Kidney (tissue), 14 donors: ENCODE results near the gene KRT75. TPM values are rescaled to one million over a fixed set of nuclear protein-coding genes. Genes with fewer than 3 reads are reported as not detected.
A peak's percentile ranks its signal among the peaks of the same experiment; 100 is the strongest.

Experiments used
- DNase-seq, 5 donors: peaks; one replicate each; pipeline ENCODE4 v3.0.0-alpha.2; 2013 to 2020
- FAIRE-seq: peaks from 2 replicates; lab custom pipeline; 2012; peaks lifted over from hg19 to GRCh38; lab: Jason Lieb, UNC
- H3K27ac ChIP-seq, 2 donors: one replicate each; pipeline ENCODE4 v1.7.0; 2013; ENCODE audit warnings: low read depth in 2 of 2, low read length in 2 of 2, inconsistent platforms in 1 of 2
- H3K27me3 ChIP-seq: one replicate; pipeline ENCODE4 v1.7.1; 2013; ENCODE audit warnings: low read length, inconsistent platforms; ENCODE audit not compliant: control insufficient read depth, insufficient read depth
- H3K36me3 ChIP-seq, 3 donors: one replicate each; pipeline versions ENCODE4 v1.7.0 to v1.7.1; 2013; ENCODE audit warnings: low read length in 3 of 3, control low read depth in 1 of 3, inconsistent platforms in 1 of 3; ENCODE audit not compliant: insufficient read depth in 3 of 3, control insufficient read depth in 2 of 3
- H3K4me1 ChIP-seq, 3 donors: one replicate each; pipeline versions ENCODE4 v1.7.0 to v1.7.1; 2013; ENCODE audit warnings: low read length in 3 of 3, inconsistent platforms in 1 of 3, low read depth in 1 of 3; ENCODE audit not compliant: control insufficient read depth in 2 of 3, insufficient read depth in 2 of 3
- H3K4me3 ChIP-seq, 3 donors: one replicate each; pipeline versions ENCODE4 v1.7.0 to v1.8.1; 2013; ENCODE audit warnings: low read length in 3 of 3, control low read depth in 1 of 3, inconsistent platforms in 1 of 3
- H3K9ac ChIP-seq, 3 donors: one replicate each; pipeline versions ENCODE4 v1.7.0 to v1.7.1; 2013; ENCODE audit warnings: low read length in 3 of 3, control low read depth in 1 of 3, inconsistent platforms in 1 of 3
- H3K9me3 ChIP-seq, 3 donors: one replicate each; pipeline versions ENCODE4 v1.7.0 to v1.7.1; 2013; ENCODE audit warnings: low read length in 3 of 3, control low read depth in 1 of 3, inconsistent platforms in 1 of 3; ENCODE audit not compliant: control insufficient read depth in 2 of 3, insufficient read depth in 1 of 3
- intact Hi-C: fragments of 100-400 bp; cut with DNase I; formaldehyde crosslinking; loops from one replicate; pipeline ENCODE4 v1.11.1; 2022
- polyA plus RNA-seq: library from polyadenylated mRNA; stranded (reverse); fragments of 350-450 nt; fragmentation: Illumina TruSeq; extraction: RNeasy Lipid Tissue Mini Kit (QIAGEN cat#74804); gene quantifications from one replicate; pipeline ENCODE4 v1.2.3, GENCODE V29; 2014; ENCODE audit warnings: low read depth, low replicate concordance; ENCODE audit not compliant: insufficient read depth
- total RNA-seq: library from RNA; stranded (reverse); fragmentation: NEBNext Ultra II Directional; extraction: Animal tissue kit (Norgen Biotek cat#: 25700); gene quantifications from one replicate; pipeline ENCODE4 v1.2.1, GENCODE V29; 2021
- TF ChIP-seq, protein P1 (sequence below): IDR thresholded peaks from 3 replicates; pipeline ENCODE4 v1.5.1; 2012; ENCODE audit warnings: mild to moderate bottlenecking, moderate library complexity, borderline replicate concordance; ENCODE audit not compliant: insufficient read depth; ENCODE audit errors: extremely low read depth
- donor health status: control.
- donor health status: control.
- donor health status: control.
- donor health status: control.
- donor health status: control.
- donor health status: DM: yes; HTN: yes; CAD: no.
- donor health status: Normal renal cell carcinoma (clear cell type).

The KRT75 gene
- total and polyA plus RNA-seq, 2 donors from 2014 or later, result not detected

DNA sequence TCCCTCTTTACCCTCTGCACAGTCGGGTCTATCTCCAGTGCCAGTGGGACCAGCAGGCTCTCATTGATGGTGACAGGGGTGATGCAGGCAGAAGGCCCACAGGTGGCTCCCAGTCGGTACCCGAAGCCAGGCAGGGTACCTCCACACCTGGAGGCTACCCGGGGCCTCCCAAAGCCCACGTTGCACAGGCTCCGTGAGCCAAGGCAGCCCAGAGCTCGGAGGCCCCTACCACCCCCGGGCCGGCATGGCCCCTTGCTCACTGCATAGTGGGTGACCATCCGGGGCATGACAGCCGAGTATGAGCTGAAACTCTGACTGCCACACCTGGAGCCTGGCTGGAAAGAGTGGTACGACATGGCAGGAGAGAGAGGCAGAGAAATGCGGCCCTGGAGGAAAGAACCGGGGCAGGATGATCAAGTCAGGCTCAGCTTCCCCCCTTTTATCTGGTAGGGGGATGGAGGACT is 28.2 kb downstream of the KRT75 start, which contains the start of gene KRT82:
Gene KRT82 (minus strand): TSS at position 414 of the 464 bp plus-strand sequence. CDS start 58 bp downstream, at position 356.
- H3K4me3 ChIP-seq, result no peak within 1 kb of the TSS
- DNase-seq, result peak in 1 of 5 donors; percentile 55
- no peaks in the 10 kb centered on the region for H3K27me3 ChIP-seq
- no peak for FAIRE-seq
- intact Hi-C loops, result no loop called here
- no peaks in the 10 kb centered on the region for H3K4me1 ChIP-seq
- no peak within 1 kb of the TSS for H3K9ac ChIP-seq
- TF ChIP-seq, protein P1, sequence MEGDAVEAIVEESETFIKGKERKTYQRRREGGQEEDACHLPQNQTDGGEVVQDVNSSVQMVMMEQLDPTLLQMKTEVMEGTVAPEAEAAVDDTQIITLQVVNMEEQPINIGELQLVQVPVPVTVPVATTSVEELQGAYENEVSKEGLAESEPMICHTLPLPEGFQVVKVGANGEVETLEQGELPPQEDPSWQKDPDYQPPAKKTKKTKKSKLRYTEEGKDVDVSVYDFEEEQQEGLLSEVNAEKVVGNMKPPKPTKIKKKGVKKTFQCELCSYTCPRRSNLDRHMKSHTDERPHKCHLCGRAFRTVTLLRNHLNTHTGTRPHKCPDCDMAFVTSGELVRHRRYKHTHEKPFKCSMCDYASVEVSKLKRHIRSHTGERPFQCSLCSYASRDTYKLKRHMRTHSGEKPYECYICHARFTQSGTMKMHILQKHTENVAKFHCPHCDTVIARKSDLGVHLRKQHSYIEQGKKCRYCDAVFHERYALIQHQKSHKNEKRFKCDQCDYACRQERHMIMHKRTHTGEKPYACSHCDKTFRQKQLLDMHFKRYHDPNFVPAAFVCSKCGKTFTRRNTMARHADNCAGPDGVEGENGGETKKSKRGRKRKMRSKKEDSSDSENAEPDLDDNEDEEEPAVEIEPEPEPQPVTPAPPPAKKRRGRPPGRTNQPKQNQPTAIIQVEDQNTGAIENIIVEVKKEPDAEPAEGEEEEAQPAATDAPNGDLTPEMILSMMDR, result no peak
- no peak within 1 kb of the TSS for H3K27ac ChIP-seq
- H3K9me3 ChIP-seq, result no peaks in the 10 kb centered on the region
- H3K36me3 ChIP-seq, result no peaks in the 10 kb centered on the region

DNA sequence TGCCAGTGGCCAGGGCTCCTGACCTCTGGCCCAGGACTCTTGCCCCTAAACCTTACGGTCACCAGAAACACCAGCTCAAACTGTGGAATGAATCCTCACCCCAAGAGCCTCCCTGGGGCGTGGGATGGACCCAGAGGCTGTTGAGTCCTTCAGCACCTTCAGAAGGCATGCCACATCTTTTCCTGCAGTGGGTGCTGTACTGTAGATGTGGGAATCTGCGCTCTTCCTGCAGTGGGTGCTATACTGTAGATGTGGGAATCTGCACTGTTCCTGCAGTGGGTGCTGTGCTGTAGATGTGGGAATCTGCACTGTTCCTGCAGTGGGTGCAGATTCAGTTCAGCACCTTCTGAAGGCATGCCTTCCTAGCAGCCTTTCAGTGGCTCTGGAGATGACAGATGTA is 29.2 kb downstream of the KRT75 start:
- no peaks in the 10 kb centered on the region for H3K27me3 ChIP-seq
- peak in 1 of 5 donors; percentile 4 for DNase-seq
- no peaks in the 10 kb centered on the region for H3K9me3 ChIP-seq
- intact Hi-C loops, result no loop called here
- H3K9ac ChIP-seq, result no peak overlapping the region
- H3K36me3 ChIP-seq, result no peaks in the 10 kb centered on the region
- no peaks in the 10 kb centered on the region for H3K4me1 ChIP-seq
- TF ChIP-seq, protein P1, result no peak
- no peak overlapping the region for H3K27ac ChIP-seq
- no peak overlapping the region for H3K4me3 ChIP-seq
- no peak for FAIRE-seq

DNA sequence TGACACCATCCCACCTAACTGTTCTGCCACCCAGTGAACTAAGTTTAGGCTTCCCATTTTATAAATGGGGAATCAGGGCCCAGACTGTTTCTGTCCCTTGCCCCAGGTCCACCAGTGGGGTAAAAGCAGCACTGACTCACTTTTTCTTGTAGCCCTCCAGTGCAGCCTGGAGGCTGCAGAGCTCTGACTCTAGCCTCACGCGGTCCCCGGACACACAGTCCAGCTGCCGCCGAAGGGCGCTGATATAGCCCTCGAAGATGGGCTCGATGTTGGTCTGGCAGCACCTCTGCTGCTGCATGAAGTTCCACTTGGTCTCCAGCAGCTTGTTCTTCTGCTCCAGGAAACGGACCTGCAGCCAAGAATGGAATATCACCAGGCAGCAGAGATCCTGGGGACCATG is 30.6 kb downstream of the KRT75 start:
- intact Hi-C loops, result no loop called here
- no peaks in the 10 kb centered on the region for H3K36me3 ChIP-seq
- TF ChIP-seq, protein P1, result no peak
- no peak overlapping the region for H3K27ac ChIP-seq
- DNase-seq, result peak in 1 of 5 donors; percentile 58
- no peak for FAIRE-seq
- no peaks in the 10 kb centered on the region for H3K27me3 ChIP-seq
- no peaks in the 10 kb centered on the region for H3K9me3 ChIP-seq
- no peak overlapping the region for H3K4me3 ChIP-seq
- no peak overlapping the region for H3K9ac ChIP-seq
- H3K4me1 ChIP-seq, result no peaks in the 10 kb centered on the region
